Measurements from ENCODE around the gene MOB1A. TPM values are rescaled to one million over a fixed set of nuclear protein-coding genes. Genes with fewer than 3 reads are reported as not detected.
"Not testable (repeated sequence)": the region's sequence is repeated elsewhere in the genome, so short reads cannot be mapped to it uniquely, and the experiment has no call there.

The MOB1A gene
- total RNA-seq, 1 donor from 2014 or later = 109 TPM

DNA sequence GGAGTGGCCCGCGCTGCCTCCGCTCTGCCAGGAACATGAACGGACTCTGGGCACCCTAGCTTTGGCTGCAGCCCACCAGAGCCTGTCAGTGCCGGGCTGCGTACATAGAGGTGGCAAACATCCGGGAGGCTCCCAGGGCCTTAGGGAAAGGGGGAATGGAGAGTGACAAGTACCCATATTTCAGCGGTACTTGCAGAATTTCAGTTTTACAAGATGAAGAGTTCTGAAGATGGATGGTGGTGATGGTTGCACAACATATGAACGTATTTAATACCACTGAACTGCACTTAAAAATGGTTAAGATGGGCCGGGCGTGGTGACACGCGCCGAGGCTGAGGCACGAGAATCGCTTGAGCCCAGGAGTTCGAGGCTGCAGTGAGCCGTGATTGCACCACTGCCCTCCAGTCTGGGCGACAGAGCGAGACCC, 20.6 kb upstream of the MOB1A start:
- DNase-seq (ENCODE audit: low spot score) = no peak

DNA sequence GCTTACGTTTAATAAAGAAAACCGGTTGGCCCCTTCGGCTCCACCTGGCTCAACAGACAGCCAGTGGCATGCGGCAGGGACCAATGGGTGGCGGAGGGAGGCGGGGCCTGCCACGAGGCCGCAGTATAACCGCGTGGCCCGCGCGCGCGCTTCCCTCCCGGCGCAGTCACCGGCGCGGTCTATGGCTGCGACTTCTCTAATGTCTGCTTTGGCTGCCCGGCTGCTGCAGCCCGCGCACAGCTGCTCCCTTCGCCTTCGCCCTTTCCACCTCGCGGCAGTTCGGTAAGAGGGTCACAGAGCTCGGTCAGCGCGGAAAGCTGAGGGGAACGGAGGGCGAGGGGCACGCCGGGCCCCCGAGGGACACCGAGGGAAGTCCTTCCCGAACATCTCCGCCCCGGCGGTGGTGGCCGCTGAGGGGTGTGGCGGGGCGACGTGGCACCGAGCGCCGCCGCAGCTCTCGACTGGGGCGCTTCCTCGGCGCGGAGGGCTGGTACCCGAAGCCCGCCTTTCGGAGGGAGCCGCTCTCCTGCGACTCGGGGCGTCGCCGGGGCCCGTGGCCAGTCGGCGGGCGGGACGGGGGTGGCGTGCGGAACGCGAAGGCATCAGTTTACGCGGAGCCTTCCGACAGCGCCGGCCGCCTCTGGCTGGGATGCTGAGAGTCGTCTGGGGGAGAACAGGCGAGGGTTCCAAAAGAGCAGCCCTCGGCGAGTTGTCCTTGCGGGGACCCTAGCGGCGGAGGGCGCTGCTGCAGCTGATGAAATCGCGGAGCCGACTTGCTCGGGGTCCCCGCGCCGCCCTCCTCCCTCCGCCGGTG, 20.0 kb upstream of the MOB1A start, which contains the start of gene MTHFD2:
MTHFD2 (plus strand) TSS at position 155 of the 814 bp plus-strand sequence; CDS start at position 182, 27 bp downstream.
- peak; percentile 96 for DNase-seq (ENCODE audit: low spot score)

DNA sequence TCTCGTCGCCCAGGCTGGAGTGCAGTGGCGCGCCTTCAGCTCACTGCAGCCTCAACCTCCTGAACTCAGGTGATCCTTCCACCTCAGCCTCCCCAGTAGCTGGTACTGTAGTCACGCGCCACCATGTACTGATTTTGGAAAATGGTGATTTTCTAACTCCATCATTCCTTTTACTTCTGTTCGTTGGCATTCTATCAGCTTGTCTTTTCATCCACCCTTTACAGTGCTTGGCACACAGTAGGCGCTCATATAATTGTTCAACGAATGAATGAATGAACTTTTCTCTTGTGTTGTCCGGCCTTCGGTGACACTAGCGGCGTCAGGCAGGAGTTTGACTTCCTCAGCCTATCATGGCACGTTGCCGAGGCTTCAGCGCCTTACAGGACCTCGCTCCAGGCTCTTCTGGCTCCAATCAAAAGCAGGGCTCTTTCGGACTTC, 19.4 kb upstream of the MOB1A start:
- no peak for DNase-seq (ENCODE audit: low spot score)

DNA sequence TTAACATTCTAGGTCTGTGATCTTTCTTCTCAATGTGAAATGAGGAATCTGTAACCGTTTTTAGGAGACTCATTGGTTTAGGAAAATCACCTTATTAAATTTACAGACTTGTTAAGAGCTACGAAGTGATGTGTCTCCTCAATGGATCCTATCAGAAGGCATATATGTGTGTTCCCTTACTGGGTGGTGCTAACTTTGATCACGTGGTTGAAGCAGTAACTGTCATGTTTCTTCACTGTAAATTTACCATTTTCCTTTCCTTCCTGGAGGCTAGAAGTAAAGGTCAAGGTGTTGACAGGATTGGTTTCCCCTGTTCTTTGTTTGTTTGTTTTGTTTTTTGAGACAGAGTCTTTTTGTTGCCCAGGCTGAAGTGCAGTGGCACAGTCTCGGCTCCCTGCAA, 18.4 kb upstream of the MOB1A start:
- DNase-seq (ENCODE audit: low spot score) = no peak

DNA sequence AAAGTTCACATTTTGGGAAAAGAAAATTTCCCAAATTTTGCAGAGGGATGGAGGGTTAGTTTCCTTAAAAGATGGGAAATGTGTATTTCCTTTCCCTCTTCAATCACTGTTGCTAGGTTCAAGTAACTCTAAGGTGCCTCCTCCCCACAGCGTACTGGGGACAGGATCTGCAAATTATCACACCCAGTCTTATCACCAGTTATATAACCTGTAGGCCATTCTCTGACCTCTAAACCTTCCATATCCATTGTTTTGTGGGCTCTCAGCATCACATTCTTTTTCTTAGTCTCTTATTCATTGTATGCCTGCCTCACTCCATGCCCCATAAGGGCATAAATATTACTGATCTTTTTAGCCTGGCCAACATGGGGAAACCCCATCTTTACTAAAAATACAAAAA, 16.1 kb upstream of the MOB1A start:
- DNase-seq (ENCODE audit: low spot score) = no peak

DNA sequence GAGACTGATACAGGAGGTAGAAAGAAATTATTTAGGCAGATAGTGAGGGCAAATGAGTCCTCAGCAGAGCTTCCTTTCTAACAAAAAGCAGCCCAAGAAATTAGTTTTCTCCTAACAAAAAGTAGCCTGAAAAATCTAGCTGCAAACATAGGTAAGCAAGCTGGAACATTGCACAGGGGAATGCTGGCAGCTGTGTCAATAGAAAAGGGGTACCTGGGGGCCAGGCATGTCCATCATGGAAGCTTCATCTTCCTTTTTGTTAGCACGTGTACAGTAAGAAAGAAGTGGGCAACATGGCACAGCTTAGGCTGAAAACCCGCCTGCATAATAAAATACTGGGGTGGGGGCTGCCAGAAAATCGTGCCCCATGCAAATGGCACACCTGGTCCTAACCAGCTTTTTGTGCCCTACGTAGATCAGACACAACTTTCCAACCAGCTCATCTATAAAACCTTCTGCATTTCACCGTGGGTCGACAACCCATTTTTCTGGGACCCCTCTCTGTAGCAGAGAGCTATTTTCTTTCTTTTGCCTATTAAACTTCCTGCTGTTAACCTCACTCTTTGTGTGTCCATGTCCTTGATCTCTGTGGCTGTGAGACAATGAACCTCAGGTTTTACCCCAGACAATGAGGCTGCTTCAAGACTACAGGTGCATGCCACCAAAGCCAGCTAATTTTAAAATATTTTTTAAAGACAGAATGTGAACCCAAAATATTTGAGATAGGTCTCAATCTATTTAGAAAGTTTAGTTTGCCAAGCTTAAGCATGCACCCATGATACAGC, 13.1 kb upstream of the MOB1A start:
- no peak for DNase-seq (ENCODE audit: low spot score)

DNA sequence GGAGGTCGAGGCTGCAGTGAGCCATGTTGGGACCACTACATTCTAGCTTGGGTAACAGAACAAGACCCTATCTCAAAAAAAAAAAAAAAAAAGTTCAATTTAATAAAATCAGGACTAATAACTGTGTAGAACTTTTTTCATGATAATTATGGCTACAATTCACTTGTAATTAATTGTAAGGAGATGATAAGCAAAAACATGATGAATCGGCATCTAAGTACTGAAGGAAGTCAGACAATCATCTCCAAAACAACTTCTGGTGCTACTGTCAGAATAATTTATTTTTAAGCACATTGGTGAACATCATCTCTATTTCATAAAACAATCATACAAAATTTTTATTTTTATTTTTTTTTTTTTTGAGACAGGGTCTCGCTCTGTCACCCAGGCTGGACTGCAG, 10.0 kb upstream of the MOB1A start:
- DNase-seq (ENCODE audit: low spot score) = no peak

DNA sequence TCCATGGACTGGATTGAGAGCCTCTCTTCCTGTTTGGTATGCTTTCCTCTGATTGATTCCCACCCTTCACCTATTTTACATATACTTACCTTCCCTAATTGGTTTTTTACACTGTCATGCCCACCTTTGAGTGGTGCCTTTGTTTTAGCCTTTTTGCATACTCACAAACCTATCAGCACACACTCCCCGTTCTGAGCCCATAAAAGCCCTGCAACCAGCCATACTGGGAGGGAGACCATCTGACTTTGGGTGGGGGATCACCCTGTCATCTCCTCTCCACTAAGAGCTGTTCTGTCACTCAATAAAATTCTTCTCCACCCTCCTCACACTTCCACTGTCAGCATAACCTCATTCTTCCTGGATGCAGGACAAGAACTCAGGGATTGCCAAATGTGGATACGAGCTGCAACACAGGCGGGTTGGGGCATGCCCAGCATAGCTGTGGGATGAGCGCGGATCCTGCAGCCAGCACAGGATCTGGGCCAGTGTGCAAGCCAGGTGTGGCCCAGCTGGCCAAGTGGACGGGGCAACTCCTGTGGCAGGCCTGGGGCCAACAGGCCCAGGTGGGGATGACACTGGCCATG, 9.4 kb upstream of the MOB1A start:
- no peak for DNase-seq (ENCODE audit: low spot score)

DNA sequence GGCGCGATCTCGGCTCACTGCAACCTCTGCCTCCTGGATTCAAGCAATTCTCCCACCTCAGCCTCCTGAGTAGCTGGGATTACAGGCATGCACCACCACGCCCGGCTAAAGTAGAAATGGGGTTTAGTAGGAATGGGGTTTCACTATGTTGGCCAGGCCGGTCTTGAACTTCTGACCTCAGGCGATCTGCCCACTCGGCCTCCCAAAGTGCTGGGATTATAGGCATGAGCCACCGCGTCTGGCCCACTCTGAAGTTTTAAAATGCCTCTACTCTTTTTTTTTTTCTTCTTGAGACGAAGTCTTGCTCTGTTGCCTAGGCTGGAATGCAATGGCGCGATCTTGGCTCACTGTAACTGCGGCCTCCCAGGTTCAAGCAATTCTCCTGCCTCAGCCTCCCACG, 8.0 kb upstream of the MOB1A start:
- not testable (repeated sequence) for DNase-seq (ENCODE audit: low spot score)

DNA sequence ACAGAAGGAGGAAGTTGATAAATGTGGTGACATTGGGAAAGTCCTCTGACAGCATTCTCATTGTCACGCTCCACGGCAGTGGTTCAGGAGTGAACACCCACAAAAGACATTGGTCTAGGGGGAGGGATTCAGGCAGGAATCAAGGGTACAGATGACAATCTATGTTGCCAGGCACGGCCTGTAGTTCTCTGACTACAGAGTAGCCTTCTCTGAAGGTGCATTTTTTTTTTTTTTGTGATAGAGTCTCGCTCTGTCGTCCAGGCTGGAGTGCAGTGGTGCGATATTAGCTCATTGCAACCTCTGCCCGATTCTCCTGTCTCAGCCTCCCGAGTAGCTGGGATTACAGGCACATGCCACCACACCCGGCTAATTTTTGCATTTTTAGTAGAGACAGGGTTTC, 7.4 kb upstream of the MOB1A start:
- DNase-seq (ENCODE audit: low spot score) = no peak

DNA sequence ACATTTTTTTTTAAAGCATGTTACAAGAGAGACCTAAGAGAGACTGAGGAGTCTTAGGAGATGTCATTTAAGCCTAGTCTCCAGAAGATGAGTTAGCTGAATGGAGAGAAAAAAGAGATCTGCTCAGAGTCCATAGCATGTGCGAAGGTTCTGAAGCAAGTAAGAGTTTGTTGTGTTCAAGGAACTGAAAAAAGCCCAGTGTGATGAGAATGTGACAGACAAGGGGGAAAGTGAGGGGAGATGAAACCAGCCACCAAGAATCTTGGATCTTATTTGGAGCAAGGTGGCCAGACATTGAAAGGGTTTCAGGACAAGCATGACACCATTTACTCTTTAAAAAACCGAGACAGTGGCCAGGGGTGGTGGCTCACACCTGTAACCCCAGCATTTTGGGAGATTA, 5.2 kb upstream of the MOB1A start:
- DNase-seq (ENCODE audit: low spot score) = no peak

DNA sequence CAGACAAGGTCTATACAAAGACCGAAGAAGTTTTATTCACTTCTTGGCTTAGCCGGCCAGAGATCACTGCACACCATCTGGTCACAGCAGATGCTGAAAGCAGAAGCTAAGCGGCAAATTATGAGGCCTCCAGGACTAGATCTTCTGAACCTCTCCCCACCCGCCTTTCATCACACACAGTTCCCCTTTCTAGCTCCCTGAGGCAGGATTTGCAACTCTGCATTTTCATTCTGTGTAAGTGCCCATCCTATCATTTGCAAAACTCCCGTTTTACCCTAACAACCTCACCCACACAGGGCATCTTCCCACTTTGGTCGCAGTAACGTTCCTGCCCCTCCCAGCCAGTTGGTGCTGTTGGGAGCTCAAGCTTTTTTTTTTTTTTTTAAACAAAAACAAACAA, 3.1 kb upstream of the MOB1A start:
- no peak for DNase-seq (ENCODE audit: low spot score)

DNA sequence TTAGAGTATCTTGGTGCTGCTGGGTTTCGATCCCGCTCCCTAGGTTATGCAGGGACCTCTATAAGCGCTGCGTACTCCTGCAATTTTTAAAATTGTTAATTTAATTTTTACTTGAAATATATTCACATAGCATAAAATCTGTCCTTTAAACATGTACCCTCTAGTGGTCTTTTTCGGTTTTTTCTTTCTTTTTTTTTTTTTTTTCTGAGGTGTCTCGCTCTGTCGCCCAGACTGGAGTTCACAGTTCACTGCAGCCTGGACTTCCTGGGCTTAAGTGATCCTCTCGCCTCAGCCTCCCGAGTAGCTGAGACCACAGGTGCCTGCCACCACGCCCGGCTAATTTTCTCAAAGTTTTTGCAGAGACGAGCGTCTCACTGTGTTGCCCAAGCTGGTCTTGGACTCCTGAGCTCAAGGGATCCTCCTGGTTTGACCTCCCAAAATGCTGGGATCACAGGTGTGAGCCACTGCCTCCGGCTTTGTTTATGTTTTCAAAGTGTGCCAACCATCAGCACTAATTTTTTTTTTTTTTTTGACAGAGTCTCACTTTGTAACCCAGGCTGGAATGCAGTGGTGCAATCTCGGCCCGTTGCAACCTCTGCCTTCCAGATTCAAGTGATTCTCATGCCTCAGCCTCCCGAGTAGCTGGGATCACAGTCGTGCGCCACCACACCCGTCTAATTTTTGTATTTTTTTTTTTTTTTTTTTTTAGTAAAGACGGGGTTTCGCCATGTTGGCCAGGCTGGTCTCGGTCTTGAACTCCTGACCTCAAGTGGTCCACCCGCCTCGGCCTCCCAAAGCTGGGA, 585 bp upstream of the MOB1A start:
- no peak for DNase-seq (ENCODE audit: low spot score)

DNA sequence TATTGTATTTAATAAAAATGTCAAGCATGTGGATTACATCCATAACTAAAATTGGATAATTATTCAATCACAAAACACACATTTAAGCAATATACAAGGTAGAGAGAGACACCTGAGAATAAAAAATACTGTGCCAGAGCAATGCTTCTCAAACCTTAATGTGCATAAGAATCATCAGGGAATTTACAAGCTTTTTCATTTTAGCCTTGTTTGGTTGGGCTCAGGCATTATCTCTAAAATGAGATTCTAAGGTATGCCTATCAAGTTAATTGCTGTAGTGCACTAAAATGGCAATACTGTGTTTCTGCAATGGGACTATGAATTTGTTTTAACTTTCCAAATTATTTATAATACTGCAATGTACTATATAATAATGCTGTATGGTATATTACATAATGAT, 983 bp downstream of the MOB1A start:
- DNase-seq (ENCODE audit: low spot score) = no peak

DNA sequence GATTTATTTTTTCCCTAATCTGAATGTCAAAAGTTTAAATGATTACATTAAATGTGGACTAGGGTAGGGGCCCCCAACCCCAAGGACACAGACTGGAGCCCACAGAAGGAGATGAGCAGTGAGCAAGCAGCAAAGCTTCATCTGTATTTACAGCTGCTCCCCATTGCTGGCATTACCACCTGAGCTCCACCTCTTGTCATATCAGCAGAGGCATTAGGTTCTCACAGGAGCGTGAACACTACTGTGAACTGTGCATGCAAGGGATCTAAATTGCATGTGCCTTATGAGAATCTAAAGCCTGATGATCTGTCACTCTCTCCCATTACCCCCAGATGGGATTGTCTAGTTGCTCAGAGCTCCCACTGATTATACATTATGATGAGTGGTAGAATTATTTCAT, 3.8 kb downstream of the MOB1A start:
- no peak for DNase-seq (ENCODE audit: low spot score)

DNA sequence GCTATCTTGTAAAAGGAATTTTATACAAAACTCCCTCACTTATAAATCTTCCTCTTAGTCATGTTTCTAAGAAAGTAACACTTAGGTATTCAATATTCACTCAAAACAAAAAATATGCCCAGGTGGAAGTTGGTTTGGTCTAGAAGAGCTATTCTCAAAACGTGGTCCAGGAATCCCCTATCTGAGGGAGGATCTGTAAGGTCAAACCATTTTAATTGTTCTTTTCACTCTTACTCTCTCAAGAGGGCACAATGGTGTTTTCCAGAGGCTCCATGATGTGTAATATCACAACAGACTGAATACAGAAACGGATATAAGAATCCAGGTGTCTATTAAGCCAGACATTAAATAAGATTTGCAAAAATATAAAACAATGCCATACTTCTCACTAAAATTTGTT, 9.9 kb downstream of the MOB1A start:
- no peak for DNase-seq (ENCODE audit: low spot score)

DNA sequence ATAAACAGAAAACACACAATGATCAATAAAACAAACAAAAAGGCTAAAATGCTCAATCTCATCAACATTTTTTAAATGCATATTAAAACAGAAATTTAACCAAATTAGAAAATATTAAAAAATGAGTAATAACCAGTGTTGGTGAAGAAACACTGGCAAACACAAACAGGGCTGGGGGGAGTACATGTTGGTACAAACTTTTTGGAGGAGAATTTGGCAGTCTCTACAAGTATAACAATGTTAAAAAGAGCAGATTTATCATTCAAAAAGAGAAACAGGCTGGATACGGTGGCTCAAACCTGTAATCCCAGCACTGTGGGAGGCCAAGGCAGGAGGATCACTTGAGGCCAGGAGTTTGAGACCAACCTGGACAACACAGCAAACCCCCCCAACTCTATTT, 13.9 kb downstream of the MOB1A start:
- no peak for DNase-seq (ENCODE audit: low spot score)

DNA sequence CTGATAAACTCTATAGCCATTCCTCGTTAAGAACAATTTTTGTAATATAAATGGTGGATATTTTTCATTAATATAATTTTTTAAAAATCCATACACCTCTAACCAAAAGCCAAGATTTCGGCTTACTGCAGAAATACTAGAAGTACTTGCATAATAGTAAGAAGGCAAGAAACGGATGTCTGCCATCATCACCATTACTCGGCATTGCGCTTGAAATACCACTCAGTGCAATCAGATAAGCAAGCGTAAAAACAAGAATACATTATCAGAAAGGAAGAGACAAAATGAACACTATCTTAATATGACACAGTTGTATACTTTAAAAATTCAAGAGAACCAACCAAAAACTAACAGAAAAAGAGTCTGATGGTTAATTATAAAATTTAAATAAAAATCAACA, 15.7 kb downstream of the MOB1A start:
- DNase-seq (ENCODE audit: low spot score) = no peak

DNA sequence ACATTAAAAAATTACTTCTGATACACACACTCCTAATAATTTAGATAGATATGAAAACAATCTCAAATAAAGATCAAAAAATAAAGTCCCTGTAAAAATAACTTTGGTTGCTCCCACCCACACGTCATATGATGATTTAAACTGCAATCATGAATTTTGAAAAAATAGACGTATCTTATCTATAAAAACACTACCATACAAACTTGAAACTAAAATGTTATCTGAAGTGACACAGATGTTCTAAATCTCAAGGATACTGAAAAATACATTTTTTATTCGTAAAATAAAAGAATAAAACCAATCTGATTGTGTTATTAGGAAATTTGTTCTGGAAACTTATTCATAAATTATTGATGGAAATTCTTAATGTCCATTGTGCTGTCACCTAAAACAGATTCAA, 22.8 kb downstream of the MOB1A start:
- DNase-seq (ENCODE audit: low spot score) = no peak

DNA sequence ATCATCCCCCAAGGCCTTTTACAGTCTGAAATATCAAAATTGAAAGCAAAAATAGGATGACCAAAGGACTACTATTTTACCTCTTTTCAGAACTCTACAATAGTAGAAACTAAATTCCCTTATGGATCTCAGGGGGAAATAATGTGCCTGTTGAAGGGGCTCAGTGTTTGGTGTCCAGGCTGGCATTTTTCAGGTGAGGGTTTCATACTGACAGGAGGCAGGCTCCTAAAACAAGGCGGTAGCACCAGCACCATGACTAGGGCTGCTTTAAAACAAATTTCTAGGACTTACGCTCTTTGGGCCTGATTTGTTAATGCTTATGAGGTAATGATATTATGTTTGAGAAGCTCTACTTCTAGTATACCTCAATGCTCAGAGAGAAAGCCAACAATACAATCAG, 25.7 kb downstream of the MOB1A start:
- DNase-seq (ENCODE audit: low spot score) = no peak

DNA sequence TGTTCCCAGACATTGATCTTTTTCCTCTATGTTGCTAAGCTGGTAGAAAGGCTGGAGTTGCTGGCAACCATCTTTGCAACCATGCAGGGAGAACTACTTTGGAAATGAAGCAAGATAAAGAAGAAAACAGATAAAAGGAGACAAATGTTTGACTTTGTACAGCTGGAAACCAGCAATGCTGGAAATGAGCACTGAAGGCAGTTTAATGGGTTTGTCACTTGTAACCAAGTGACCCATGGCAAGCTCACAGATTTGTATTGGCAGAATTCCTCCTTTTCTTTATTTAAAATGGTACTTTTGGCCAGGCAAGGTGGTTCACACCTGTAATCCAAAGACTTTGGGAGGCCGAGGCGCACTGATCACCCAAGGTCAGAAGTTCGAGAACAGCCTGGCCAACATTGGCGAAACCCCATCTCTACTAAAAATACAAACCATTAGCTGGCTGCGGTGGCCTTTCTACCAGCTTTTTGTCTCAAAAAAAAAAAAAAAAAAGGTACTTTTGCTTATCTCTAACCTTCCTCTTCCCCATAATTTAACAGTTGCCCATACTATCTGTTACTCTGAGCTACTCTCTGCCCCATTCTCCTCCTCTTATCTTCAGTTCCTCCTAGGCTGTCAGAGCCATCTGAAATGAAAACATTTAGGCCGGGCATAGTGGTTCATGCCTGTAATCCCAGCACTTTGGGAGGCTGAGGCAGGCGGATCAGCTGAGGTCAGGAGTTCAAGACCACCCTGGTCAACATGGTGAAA, 28.9 kb downstream of the MOB1A start:
- no peak for DNase-seq (ENCODE audit: low spot score)
